IPS-NIHi11 (cell line): ENCODE measurements around the gene ZMYM4.
"Not testable (repeated sequence)": the region's sequence is repeated elsewhere in the genome, so short reads cannot be mapped to it uniquely, and the experiment has no call there.

Experiments used
- DNase-seq: peaks from one replicate; pipeline ENCODE4 v3.0.0; 2012; ENCODE audit warnings: mixed read lengths, low spot score

The ZMYM4 gene

DNA sequence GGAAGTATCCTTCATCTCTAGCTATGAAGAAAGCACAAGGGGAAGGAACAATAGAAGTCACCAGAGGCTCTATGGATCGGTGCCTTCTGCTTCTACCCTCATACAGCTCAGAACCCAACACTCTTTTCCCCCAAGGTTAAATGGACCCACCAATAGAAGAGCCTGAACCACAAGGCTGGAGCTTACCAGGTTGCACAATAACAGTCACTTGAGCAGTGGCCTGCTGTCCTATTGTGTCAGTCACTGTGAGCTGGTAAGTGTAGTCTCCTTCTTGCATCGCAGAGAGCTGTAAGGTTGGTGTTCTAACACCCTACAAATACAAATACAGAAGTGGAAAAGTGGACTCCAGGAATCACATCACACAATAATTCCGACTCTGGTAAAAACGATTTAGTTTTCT is 185.7 kb downstream of the ZMYM4 start:
- DNase-seq, result no peak

DNA sequence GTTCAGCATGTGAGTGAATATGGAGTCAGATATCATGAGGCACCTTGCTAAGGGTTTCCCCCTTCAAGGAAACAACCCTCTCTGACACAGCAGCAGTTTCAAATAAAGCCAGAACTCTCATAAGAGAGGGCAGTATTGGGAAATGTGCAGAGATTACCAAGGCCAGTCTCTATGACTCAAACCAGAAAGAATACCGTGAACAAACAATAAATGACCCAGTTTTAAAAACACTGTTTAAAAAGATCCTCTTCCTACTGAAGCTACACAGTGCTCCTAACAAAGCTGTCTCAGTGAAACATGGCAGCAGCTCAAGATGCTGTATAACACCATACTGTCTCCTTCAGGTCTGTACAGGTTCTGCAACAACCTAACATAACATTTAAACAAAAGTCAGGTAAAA is 186.1 kb downstream of the ZMYM4 start:
- DNase-seq, result no peak

DNA sequence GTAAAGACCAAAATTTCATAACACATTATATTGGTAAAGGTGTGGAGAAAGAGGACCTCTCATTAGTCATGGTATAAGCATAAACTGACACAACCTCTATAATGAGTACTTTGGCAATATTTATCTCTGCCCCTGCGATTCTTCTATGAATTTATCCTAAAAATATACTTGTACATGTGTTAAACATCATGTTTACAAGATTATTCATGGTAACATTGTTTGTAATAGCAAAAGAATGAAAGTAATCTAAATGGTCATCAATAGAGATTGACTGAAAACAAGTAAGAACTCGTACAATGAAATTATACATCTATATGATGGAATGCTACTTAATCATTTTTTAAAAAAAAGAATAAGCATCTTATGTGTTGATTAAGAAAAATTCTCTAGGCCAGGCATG is 192.3 kb downstream of the ZMYM4 start:
- no peak for DNase-seq

DNA sequence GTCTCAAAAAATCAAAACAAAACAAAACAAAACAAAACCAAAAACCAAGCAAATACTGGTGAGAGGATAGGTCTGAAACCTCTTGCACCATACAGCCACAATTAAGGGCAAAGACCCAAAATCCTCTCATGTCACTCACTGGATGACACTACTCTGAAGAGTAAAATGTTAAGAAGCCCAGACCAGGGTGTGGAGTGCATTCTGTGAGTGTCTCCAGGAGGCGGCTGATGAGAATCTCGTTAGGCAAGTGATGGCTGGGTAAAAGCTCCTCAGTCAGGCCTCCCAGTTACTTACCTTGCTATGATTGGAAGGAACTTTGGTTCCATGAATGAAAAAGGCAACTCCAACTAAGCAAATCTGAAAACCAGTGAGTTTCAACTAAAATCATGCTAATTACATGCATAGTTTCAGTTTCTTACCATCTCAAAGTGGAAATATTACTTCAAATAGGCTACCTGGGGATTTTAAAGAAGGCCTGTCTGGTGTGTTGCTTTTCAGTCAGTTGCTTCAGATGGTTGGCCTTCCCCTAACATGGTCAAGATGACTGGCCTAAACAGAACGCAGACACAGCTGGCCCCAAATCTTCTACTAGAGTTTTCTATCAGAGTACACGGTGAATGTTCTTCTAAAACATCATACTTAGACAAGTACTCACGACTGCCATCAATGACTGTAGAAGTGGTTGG is 193.6 kb downstream of the ZMYM4 start:
- no peak for DNase-seq

DNA sequence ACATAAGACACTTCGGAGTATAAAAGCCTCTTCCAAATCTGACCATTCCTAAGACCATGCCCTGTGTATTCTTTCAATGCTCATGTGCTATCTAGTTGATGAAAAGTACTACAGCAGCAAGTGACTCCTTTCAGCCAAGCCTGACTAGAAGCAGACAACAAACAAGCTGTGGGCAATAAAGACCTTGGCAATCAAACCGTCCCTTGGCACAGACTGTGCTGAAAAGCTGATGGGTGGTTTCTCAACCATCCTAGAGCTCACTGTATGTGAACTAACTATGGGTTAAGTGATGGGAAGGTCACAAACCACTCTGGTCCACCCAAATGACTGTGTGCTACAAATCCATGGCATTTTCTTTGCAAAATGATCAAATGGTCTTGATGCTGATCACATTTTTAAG is 194.7 kb downstream of the ZMYM4 start:
- DNase-seq, result no peak

DNA sequence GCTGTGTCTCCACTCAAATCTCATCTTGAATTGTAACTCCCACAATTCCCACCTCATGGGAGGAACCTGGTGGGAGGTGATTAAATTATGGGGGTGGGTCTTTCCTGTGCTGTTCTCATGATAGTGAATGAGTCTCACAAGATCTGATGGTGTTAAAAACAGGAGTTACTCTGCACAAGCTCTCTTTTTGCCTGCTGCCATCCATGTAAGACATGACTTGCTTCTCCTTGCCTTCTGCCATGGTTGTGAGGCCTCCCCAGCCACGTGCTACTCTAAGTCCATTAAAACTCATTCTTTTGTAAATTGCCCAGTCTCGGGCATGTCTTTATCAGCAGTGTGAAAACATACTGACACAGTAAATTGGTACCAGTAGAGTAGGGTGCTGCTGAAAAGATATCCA is 195.2 kb downstream of the ZMYM4 start:
- DNase-seq, result not testable (repeated sequence)

DNA sequence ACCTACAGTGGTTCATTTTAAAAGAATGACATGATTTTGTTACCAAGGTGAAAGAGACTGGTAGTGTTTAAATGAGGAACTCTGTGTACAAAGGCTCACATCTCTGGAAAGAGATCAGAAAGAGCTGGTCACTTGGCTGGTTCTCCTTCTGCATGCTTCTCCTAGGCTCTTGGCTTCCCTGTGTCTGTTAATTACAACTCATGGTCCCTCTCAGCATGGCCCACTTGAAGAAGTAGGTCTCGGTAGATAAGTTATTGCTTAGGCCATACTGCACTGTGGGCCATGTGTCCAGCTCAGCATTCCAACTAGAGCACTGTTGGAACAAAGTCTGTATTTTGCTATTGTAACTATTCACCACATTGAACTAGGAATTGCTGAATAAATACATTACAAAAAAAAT is 197.6 kb downstream of the ZMYM4 start:
- no peak for DNase-seq

DNA sequence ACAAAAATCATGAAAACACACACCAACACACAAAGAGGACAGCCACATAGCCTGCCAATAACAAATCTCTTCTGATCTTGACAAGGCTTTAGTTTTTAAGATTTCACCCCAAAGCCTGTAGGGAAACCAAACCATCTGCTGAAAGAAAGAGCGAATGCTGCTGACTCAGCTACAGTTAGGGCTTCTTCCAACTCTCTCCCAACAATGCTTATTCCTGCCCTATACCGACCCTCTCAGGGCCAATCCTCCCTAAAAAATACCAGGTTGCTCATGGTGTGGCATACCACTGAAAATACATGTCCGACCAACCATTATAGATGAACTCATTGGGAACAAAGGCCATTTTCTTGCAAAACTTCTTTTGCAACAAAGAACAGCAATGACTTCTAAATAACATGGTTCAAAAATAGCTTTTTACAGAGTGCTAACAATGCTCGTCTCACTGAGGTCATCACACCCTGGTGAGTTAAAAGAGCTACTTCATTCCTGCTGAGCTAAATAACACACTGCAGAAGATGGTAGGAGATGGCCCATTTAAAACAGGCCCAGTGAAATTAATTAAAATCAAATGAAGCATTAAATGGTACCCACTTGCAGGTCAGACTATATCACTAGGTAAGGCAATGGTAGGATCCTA is 202.6 kb downstream of the ZMYM4 start:
- DNase-seq, result peak; percentile 23
